K562 (cell line): Measurements from ENCODE around the gene UGP2. TPM values are rescaled to one million over a fixed set of nuclear protein-coding genes. Genes with fewer than 3 reads are reported as not detected.

Source experiments
- NCOA2 ChIP-seq, 2 experiments: fragments of 450-650 bp; IDR thresholded peaks; 2 replicates each; pipeline ENCODE4 v1.6.1; 2018; ENCODE audit warnings: mild to moderate bottlenecking in 2 of 2, moderate library complexity in 1 of 2; ENCODE audit not compliant: partially characterized antibody in 2 of 2
- POLR2B ChIP-seq: fragments of 450-650 bp; IDR thresholded peaks from 2 replicates; pipeline ENCODE4 v1.6.1; 2018; ENCODE audit warnings: low read depth; ENCODE audit not compliant: partially characterized antibody
- SAFB2 ChIP-seq: fragments of 200-400 bp; formaldehyde crosslinking; IDR thresholded peaks from 2 replicates; pipeline ENCODE4 v1.6.1; 2018; ENCODE audit warnings: borderline replicate concordance, low read length, low read depth, moderate library complexity; ENCODE audit not compliant: severe bottlenecking
- SMAD1 ChIP-seq: fragments of 150-350 bp; IDR thresholded peaks from 2 replicates; pipeline ENCODE4 v1.6.1; 2014; ENCODE audit warnings: low read length, low read depth; ENCODE audit not compliant: partially characterized antibody
- ZNF217 ChIP-seq: sonication (generic); formaldehyde crosslinking; IDR thresholded peaks from 2 replicates; pipeline ENCODE4 v1.8.0; 2022; ENCODE audit warnings: mild to moderate bottlenecking, missing genetic modification reagents
- ZNF253 ChIP-seq: fragments of 250-450 bp; sonication (Bioruptor Pico); conservative IDR thresholded peaks from 2 replicates; pipeline ENCODE4 v1.6.1; 2021; ENCODE audit warnings: mild to moderate bottlenecking
- polyA plus RNA-seq, 8 experiments: library from polyadenylated mRNA; depleted of rRNA in 4 of 8; stranded (reverse) in 5 of 8; unstranded in 3 of 8; fragments of >200 nt; fragmentation: Nextera tagmentation in 2 of 8; fragmentation: Illumina TruSeq in 1 of 8; extraction: Ambion mirVana in 2 of 8; extraction: Trizol in 1 of 8; gene quantifications; 2 replicates each; pipeline versions ENCODE4 v1.2.1 to v1.2.3, GENCODE V29; 2011 to 2014; ENCODE audit warnings: inconsistent platforms in 1 of 8, missing spikeins in 1 of 8
- total RNA-seq, 7 experiments: library from RNA; depleted of rRNA in 6 of 7; stranded (reverse); fragments of >200 nt in 6 of 7; fragmentation: Illumina TruSeq in 2 of 7; extraction: Trizol in 2 of 7; gene quantifications; 2 replicates each; pipeline versions ENCODE4 v1.2.1 to v1.2.3, GENCODE V29; 2011 to 2021; ENCODE audit warnings: low replicate concordance in 1 of 7
- TF ChIP-seq, protein P1 (sequence below): fragments of 450-650 bp; formaldehyde crosslinking; IDR thresholded peaks from 2 replicates; pipeline ENCODE4 v1.4.0; 2022; ENCODE audit warnings: missing genetic modification characterization
- TF ChIP-seq, protein P2 (sequence below): fragments of 450-650 bp; IDR thresholded peaks from 2 replicates; pipeline ENCODE4 v1.6.1; 2016; ENCODE audit warnings: mild to moderate bottlenecking, moderate library complexity
- TF ChIP-seq, protein P3 (sequence below), 2 experiments: fragments of 250-450 bp in 1 of 2; fragments of 450-650 bp in 1 of 2; sonication (Bioruptor Pico) in 1 of 2; IDR thresholded peaks; 2 replicates each; pipeline versions ENCODE4 v1.6.1 to v1.8.0; 2016 to 2021; ENCODE audit warnings: mild to moderate bottlenecking in 2 of 2, moderate library complexity in 2 of 2, missing compliant biosample characterization in 1 of 2, missing genetic modification characterization in 1 of 2
- TF ChIP-seq, protein P4 (sequence below), 3 experiments: IDR thresholded peaks in 2 of 3; conservative IDR thresholded peaks in 1 of 3; 2 replicates each; pipeline ENCODE4 v1.5.1; 2011 to 2012; ENCODE audit warnings: low read length in 3 of 3, mild to moderate bottlenecking in 3 of 3, control low read depth in 2 of 3, improper control_type of control experiment in 1 of 3, inconsistent platforms in 1 of 3, low read depth in 1 of 3, mixed read lengths in 1 of 3, moderate library complexity in 1 of 3; ENCODE audit not compliant: insufficient read depth in 2 of 3

Gene UGP2
- total and polyA plus RNA-seq, 9 of the 15 experiments (the other 6 are each of a cell fraction or from before 2014, with no cell fraction given) = 25.2 to 69.3 (median 58.9) TPM

DNA sequence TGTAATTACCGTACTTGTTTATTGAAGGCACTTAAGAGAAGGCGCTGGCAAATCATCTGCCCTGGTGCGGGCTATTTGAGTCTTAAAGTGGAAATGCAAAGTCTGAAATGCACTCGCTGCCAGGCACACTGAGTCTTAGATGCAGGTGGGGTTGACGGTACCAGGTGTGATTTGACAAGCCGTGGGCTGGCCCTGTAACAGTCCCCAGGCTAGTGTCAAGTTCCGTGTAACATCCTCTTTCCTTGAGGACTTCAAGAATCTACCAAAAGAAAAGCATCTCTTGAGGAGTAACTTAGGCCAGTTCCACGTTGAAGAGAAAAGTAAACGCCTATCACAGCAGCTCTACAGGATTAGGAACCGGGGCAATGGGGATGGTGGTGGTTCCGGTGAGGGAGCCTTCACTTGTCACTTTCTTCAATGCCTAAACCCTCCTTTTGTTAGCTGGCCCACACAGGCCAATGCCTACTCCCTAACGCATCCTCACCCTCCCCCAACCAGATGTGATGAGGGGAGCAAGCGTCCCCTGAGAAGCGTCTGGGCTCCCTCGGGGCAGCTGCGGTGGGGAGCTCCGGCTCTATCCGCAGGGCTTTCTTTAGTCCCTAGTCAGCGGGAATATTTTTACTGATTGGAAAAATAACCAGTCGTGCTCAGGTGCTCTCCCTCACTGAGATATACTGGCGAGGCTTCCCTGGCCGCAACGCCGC, 1.5 kb upstream of the UGP2 start (continued):
- TF ChIP-seq, protein P1, sequence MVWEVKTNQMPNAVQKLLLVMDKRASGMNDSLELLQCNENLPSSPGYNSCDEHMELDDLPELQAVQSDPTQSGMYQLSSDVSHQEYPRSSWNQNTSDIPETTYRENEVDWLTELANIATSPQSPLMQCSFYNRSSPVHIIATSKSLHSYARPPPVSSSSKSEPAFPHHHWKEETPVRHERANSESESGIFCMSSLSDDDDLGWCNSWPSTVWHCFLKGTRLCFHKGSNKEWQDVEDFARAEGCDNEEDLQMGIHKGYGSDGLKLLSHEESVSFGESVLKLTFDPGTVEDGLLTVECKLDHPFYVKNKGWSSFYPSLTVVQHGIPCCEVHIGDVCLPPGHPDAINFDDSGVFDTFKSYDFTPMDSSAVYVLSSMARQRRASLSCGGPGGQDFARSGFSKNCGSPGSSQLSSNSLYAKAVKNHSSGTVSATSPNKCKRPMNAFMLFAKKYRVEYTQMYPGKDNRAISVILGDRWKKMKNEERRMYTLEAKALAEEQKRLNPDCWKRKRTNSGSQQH (CRISPR knock-in tag) = no peak
- TF ChIP-seq SAFB2 = no peak
- no peak for TF ChIP-seq ZNF217
- TF ChIP-seq, protein P2, sequence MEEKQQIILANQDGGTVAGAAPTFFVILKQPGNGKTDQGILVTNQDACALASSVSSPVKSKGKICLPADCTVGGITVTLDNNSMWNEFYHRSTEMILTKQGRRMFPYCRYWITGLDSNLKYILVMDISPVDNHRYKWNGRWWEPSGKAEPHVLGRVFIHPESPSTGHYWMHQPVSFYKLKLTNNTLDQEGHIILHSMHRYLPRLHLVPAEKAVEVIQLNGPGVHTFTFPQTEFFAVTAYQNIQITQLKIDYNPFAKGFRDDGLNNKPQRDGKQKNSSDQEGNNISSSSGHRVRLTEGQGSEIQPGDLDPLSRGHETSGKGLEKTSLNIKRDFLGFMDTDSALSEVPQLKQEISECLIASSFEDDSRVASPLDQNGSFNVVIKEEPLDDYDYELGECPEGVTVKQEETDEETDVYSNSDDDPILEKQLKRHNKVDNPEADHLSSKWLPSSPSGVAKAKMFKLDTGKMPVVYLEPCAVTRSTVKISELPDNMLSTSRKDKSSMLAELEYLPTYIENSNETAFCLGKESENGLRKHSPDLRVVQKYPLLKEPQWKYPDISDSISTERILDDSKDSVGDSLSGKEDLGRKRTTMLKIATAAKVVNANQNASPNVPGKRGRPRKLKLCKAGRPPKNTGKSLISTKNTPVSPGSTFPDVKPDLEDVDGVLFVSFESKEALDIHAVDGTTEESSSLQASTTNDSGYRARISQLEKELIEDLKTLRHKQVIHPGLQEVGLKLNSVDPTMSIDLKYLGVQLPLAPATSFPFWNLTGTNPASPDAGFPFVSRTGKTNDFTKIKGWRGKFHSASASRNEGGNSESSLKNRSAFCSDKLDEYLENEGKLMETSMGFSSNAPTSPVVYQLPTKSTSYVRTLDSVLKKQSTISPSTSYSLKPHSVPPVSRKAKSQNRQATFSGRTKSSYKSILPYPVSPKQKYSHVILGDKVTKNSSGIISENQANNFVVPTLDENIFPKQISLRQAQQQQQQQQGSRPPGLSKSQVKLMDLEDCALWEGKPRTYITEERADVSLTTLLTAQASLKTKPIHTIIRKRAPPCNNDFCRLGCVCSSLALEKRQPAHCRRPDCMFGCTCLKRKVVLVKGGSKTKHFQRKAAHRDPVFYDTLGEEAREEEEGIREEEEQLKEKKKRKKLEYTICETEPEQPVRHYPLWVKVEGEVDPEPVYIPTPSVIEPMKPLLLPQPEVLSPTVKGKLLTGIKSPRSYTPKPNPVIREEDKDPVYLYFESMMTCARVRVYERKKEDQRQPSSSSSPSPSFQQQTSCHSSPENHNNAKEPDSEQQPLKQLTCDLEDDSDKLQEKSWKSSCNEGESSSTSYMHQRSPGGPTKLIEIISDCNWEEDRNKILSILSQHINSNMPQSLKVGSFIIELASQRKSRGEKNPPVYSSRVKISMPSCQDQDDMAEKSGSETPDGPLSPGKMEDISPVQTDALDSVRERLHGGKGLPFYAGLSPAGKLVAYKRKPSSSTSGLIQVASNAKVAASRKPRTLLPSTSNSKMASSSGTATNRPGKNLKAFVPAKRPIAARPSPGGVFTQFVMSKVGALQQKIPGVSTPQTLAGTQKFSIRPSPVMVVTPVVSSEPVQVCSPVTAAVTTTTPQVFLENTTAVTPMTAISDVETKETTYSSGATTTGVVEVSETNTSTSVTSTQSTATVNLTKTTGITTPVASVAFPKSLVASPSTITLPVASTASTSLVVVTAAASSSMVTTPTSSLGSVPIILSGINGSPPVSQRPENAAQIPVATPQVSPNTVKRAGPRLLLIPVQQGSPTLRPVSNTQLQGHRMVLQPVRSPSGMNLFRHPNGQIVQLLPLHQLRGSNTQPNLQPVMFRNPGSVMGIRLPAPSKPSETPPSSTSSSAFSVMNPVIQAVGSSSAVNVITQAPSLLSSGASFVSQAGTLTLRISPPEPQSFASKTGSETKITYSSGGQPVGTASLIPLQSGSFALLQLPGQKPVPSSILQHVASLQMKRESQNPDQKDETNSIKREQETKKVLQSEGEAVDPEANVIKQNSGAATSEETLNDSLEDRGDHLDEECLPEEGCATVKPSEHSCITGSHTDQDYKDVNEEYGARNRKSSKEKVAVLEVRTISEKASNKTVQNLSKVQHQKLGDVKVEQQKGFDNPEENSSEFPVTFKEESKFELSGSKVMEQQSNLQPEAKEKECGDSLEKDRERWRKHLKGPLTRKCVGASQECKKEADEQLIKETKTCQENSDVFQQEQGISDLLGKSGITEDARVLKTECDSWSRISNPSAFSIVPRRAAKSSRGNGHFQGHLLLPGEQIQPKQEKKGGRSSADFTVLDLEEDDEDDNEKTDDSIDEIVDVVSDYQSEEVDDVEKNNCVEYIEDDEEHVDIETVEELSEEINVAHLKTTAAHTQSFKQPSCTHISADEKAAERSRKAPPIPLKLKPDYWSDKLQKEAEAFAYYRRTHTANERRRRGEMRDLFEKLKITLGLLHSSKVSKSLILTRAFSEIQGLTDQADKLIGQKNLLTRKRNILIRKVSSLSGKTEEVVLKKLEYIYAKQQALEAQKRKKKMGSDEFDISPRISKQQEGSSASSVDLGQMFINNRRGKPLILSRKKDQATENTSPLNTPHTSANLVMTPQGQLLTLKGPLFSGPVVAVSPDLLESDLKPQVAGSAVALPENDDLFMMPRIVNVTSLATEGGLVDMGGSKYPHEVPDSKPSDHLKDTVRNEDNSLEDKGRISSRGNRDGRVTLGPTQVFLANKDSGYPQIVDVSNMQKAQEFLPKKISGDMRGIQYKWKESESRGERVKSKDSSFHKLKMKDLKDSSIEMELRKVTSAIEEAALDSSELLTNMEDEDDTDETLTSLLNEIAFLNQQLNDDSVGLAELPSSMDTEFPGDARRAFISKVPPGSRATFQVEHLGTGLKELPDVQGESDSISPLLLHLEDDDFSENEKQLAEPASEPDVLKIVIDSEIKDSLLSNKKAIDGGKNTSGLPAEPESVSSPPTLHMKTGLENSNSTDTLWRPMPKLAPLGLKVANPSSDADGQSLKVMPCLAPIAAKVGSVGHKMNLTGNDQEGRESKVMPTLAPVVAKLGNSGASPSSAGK = 0 out of 2 replicates have a peak, but pooled peaks have one; percentile 36
- TF ChIP-seq, protein P3, sequence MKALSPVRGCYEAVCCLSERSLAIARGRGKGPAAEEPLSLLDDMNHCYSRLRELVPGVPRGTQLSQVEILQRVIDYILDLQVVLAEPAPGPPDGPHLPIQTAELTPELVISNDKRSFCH (CRISPR knock-in tag; IDR thresholded peaks at IDR 0.05) = no peak
- TF ChIP-seq, protein P3 (tag; IDR thresholded peaks at IDR 0.05) = peak; percentile 50; the same call in 1 of the 2 replicates
- TF ChIP-seq SMAD1 = peak; percentile 39
- TF ChIP-seq ZNF253 (CRISPR knock-in tag) = no peak
- no peak for TF ChIP-seq NCOA2 (IDR thresholded peaks at IDR 0.05; ENCODE audit: partially characterized antibody in 2 of 2)
- no peak for TF ChIP-seq POLR2B
- TF ChIP-seq, protein P4, sequence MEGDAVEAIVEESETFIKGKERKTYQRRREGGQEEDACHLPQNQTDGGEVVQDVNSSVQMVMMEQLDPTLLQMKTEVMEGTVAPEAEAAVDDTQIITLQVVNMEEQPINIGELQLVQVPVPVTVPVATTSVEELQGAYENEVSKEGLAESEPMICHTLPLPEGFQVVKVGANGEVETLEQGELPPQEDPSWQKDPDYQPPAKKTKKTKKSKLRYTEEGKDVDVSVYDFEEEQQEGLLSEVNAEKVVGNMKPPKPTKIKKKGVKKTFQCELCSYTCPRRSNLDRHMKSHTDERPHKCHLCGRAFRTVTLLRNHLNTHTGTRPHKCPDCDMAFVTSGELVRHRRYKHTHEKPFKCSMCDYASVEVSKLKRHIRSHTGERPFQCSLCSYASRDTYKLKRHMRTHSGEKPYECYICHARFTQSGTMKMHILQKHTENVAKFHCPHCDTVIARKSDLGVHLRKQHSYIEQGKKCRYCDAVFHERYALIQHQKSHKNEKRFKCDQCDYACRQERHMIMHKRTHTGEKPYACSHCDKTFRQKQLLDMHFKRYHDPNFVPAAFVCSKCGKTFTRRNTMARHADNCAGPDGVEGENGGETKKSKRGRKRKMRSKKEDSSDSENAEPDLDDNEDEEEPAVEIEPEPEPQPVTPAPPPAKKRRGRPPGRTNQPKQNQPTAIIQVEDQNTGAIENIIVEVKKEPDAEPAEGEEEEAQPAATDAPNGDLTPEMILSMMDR (IDR thresholded peaks at IDR 0.05 in 2 of 3, conservative IDR thresholded peaks at IDR 0.05 in 1 of 3; ENCODE audit: insufficient read depth in 2 of 3, low read depth in 1 of 3, low read length in 3 of 3) = 0 out of 6 replicates have a peak, but pooled peaks of 1 of the 3 experiments have one; percentile 6
